Left forelimb (tissue), 1 donor: Measurements from ENCODE around the gene CCDC78.
"Not testable (repeated sequence)": the region's sequence is repeated elsewhere in the genome, so short reads cannot be mapped to it uniquely, and the experiment has no call there.

ENCODE experiments used
- DNase-seq: peaks from one replicate; pipeline ENCODE4 v3.0.0-alpha.2; 2018; ENCODE audit warnings: low spot score

Gene CCDC78

GRCh38 chr16:693364-693763 lies 32.9 kb downstream of the CCDC78 start:
- DNase-seq = no peak

- DNase-seq = no peak
These were observed 33.7 kb downstream of the CCDC78 start for GRCh38 chr16:692356-693108.

- not testable (repeated sequence) for DNase-seq
These were observed 35.0 kb downstream of the CCDC78 start for GRCh38 chr16:691242-691641.

- no peak for DNase-seq
These were observed 36.9 kb downstream of the CCDC78 start for GRCh38 chr16:689175-689897.

DNA sequence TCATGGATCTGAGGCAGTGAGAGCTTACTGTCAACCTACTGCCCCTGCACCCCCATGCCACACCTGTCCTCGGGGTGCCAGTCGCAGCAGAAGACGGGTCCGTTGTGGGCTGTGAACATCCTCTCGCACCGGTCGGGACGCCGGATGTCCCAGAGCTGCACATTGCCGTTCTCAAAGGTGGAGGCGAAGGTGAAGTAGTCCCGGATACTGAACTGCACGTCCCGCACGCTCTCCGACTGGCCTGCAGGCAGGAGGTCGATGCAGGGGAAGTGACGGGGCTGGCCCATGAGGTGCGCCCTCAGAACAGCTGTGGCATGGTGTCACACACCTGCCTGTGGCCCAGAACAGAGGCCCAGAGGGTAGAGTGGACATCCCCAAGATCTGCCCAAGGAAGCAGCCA lies 38.7 kb downstream of the CCDC78 start:
- no peak for DNase-seq

DNA sequence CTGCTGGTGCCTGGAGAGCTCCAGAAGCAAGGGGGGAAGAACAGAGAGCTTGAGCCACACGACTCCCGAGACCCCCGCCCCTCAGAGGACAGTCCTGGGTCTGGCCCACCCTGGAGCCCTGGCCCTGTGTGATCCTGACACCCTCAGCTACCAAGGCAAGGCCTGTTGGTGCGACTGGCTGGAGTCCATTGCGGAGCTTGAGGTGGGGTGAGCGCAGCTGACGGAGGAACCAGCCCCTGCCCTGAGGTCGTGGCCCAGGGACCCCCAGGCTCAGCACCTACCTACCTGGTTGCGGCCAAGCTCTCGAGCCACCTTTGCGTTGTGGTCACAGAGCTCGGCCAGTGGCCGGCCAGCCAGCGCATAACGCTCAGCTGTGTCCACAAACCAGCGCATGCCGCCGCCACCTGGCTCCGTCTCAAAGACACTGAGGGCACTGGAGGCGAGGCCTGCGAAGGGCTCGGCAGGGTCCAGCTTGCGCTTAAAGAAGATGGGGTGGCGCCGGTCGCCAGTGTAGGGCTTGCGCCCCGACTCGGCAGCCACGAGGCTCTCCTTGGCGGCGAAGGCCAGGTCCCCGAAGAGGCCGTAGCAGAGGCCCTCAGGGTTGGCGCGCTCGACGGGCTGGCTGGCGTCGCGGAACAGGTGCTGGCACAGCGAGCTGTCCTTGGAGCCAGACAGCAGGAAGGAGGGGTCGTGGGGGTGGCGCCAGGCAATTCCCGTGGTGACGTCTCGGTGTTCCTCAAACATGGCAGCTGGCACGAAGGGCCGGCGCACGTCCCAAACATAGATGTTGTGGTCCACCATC lies 39.6 kb downstream of the CCDC78 start:
- no peak for DNase-seq

GRCh38 chr16:685967-686366 lies 40.3 kb downstream of the CCDC78 start:
- no peak for DNase-seq

GRCh38 chr16:684961-685696 lies 41.1 kb downstream of the CCDC78 start:
- no peak for DNase-seq

DNA sequence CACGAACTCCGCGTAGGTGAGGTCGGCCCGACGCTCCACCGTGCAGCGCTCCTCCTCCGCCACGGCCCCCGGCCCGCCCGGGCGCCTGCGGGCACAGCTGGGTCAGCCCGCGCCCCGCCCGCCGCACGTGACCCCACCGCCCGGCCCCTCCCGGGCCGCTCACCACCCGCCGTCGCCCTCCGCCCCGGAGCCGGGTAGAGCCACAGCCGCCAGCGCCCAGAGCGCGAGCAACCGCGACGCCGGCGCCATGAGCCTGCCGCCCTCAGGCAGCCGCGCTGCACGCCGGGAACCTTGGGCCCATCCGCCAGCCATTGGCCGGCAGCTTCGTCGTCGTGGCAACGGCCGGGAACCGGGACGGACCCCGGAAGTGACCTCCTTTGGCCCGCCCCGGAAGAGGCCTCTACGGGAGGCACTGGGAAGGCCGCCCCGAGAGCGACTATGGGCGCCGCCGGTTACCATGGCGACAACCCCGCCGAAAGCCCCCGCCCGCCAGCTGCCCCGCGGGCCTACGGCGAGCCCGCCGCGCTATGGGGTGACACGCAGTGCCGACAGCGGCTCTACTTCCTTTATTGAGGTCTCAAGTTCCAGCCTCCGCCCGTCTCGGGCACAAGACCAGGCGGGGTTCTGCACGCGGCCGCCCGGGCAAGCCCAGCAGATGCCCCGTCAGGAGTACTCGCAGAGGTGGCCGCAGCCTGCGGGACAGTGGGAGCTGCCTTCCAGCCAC lies 42.0 kb downstream of the CCDC78 start, which contains the start of gene JMJD8:
Gene JMJD8, minus strand, starts transcription at position 264 of the 724 bp plus-strand sequence. Its CDS starts 15 bp downstream, at position 249.
- peak; percentile 98 for DNase-seq

DNA sequence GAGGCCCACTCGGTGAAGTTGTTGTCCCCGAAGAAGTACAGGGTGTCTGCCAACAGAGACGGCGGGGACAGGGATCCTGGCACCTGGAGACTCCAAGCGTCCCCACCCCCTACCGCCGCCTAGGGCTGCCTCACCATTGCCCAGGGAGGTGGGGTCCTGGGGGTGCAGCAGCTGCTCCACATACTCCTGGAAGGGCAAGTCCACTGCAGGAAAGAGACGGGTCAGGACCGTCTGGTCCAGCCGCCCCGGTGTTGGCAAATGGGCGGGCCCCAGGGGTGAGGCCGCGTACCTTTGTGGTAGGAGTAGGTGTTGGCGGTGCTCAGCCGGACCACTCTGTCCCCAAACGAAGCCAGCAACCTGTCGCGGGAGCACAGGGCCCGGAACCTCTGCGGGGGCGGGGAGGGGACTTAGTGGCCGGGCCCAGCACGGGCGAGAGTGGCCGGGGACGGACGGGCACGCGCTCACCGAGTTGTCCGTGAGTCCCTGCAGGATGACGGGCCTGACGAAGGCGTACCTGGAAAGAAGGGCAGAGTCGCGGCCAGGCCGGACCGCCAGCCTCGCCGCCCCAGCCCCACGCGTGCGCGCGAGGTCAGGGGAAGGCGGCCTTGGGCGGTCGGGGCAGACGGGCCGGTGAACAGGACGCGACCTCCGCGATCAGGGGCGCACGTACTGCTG lies 42.7 kb downstream of the CCDC78 start:
- no peak for DNase-seq

GRCh38 chr16:682493-683395 lies 43.5 kb downstream of the CCDC78 start:
- no peak for DNase-seq

- DNase-seq = no peak
These were observed 44.4 kb downstream of the CCDC78 start for GRCh38 chr16:681746-682427.

DNA sequence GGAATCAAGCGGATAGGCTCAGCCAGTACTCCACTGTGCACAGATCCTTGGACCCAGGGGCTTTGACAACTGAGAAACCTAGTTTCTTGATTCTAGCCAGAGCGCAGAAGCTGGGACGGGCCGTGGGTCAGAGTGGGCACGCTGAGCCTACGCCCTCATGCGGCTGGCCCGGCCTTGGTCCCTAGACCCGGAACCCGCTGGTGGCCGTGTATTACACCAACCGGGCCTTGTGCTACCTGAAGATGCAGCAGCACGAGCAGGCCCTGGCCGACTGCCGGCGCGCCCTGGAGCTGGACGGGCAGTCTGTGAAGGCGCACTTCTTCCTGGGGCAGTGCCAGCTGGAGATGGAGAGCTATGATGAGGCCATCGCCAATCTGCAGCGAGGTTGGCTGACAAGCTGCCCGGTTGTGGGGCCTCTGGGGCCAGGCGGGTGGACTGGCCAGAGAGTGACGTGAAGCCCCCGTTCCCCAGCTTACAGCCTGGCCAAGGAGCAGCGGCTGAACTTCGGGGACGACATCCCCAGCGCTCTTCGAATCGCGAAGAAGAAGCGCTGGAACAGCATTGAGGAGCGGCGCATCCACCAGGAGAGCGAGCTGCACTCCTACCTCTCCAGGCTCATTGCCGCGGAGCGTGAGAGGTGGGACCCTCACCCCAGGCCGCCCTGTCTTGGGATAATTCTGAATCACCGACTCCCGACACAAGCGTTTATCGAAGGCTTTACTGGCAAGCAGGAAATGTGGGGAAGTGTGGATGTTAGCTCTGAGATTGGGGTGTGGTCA lies 45.1 kb downstream of the CCDC78 start:
- DNase-seq = no peak

- no peak for DNase-seq
These were observed 45.7 kb downstream of the CCDC78 start for GRCh38 chr16:680625-680945.

DNA sequence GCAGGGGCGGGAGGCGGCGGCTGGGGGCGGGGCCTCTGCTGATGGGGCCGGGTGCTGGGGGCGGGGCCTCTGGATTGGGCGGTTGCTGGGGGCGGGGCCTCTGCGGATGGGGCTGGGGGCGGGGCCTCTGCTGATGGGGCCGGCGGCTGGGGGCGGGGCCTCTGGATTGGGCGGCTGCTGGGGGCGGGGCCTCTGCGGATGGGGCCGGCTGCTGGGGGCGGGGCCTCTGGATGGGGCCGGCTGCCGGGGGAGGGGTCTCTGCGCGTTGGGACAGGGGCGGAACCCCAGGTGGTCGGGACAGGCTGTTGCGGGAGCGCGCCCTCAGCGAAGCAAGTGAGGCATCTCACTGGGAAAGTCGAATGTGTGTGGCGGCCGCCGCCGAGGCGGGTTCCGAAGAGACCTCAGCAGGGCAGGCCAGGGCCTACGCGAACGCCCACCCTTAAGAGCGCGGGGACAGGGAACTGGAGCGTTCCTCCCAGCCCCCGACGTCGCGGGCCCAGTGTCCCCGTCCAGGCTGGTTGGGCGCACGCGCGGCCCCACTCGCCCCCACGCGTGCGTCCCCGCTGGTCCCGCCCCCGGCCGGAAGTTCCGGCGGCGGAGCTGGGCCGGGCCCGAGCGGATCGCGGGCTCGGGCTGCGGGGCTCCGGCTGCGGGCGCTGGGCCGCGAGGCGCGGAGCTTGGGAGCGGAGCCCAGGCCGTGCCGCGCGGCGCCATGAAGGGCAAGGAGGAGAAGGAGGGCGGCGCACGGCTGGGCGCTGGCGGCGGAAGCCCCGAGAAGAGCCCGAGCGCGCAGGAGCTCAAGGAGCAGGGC lies 46.2 kb downstream of the CCDC78 start, which contains the start of gene STUB1:
Gene STUB1, plus strand, starts transcription at position 597 of the 811 bp plus-strand sequence. Its CDS starts 116 bp downstream, at position 713.
- DNase-seq = peak; percentile 96

DNA sequence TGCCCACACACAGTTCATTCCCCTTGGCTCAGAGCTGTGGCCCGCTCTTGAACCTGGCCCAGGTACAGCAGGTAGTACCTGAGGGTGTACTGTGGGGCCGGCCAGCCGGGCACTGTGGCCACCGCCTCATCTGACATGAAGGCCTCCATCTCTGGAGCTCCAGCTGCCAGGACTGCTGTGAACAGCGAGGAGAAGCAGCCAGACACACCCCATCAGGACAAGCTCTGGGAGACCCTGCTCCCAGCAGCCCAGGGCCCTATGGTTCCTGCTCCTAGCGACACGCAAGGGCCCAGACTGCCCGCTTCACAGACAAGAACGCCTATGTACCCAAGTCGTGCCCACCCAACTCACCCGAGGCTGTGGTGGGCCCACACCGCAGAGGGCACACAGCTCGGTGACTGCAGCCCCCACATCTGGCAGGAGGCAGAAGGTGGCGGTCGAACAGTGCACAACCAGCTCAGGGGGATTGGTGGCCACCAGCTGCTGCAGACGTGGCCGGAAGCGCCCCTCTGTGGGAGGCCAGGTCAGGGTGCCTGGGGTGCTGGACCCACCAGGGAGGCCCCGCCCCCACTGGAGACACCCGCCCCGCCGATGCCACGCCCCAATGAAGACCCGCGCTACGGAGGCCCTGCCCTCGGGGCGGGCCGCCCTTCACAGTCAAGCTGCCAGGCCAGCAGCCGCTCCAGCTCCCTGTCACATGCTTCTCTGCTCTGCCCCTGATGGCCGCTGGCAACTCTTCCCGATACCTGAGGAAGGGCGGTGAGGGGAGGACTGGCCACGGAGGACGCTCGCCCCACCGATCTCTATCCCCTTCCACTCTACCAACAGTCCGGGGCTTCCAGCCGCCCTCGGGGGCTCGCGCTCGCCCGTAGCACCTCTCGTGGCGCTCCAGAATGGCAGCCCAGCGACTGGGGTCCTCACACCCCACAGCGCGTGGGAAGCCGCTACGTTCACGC lies 47.1 kb downstream of the CCDC78 start:
- no peak for DNase-seq
